Osteocyte (in vitro differentiated cells): ENCODE measurements around the gene KRTAP4-3. TPM values are rescaled to one million over a fixed set of nuclear protein-coding genes. Genes with fewer than 3 reads are reported as not detected.
"Not testable (repeated sequence)": the region's sequence is repeated elsewhere in the genome, so short reads cannot be mapped to it uniquely, and the experiment has no call there.

Experiments
- DNase-seq: peaks from one replicate; pipeline ENCODE4 v3.0.0; 2021; ENCODE audit warnings: mixed read lengths; ENCODE audit not compliant: unreplicated experiment; ENCODE audit errors: extremely low spot score
- H3K27ac Mint-ChIP-seq: one replicate; pipeline ENCODE4 v1.8.0; 2021; ENCODE audit warnings: mild to moderate bottlenecking, mixed read lengths; ENCODE audit not compliant: unreplicated experiment
- H3K27me3 Mint-ChIP-seq: one replicate; pipeline ENCODE4 v1.8.0; 2021; ENCODE audit warnings: mixed read lengths; ENCODE audit not compliant: unreplicated experiment
- H3K36me3 Mint-ChIP-seq: one replicate; pipeline ENCODE4 v1.8.0; 2021; ENCODE audit warnings: mixed read lengths; ENCODE audit not compliant: unreplicated experiment
- H3K4me1 Mint-ChIP-seq: one replicate; pipeline ENCODE4 v1.8.0; 2021; ENCODE audit warnings: mixed read lengths; ENCODE audit not compliant: unreplicated experiment
- H3K4me3 Mint-ChIP-seq: one replicate; pipeline ENCODE4 v1.8.0; 2021; ENCODE audit warnings: mild to moderate bottlenecking, moderate library complexity, mixed read lengths; ENCODE audit not compliant: unreplicated experiment
- H3K9me3 Mint-ChIP-seq: one replicate; pipeline ENCODE4 v1.8.0; 2021; ENCODE audit warnings: mixed read lengths; ENCODE audit not compliant: unreplicated experiment
- total RNA-seq: library from RNA; stranded (reverse); gene quantifications from 2 replicates; pipeline ENCODE4 v1.2.1, GENCODE V29; 2021
- TF ChIP-seq, protein P1 (sequence below): fragments of 200-600 bp; sonication (generic); IDR thresholded peaks from 2 replicates; pipeline ENCODE4 v1.5.0; 2021; ENCODE audit warnings: antibody characterized with exemption, mild to moderate bottlenecking, moderate library complexity

The KRTAP4-3 gene
- total RNA-seq, 1 donor from 2014 or later: not detected

- Mint-ChIP-seq H3K4me1 (peaks cover 7% of the 10 kb centered on the region), H3K27me3 (no peaks in the 10 kb centered on the region), H3K36me3 (peaks cover 4% of the 10 kb centered on the region), H3K9me3 (peaks cover 6% of the 10 kb centered on the region), H3K27ac (no peak overlapping the region), H3K4me3 (no peak overlapping the region)
- no peak for DNase-seq
- TF ChIP-seq, protein P1, sequence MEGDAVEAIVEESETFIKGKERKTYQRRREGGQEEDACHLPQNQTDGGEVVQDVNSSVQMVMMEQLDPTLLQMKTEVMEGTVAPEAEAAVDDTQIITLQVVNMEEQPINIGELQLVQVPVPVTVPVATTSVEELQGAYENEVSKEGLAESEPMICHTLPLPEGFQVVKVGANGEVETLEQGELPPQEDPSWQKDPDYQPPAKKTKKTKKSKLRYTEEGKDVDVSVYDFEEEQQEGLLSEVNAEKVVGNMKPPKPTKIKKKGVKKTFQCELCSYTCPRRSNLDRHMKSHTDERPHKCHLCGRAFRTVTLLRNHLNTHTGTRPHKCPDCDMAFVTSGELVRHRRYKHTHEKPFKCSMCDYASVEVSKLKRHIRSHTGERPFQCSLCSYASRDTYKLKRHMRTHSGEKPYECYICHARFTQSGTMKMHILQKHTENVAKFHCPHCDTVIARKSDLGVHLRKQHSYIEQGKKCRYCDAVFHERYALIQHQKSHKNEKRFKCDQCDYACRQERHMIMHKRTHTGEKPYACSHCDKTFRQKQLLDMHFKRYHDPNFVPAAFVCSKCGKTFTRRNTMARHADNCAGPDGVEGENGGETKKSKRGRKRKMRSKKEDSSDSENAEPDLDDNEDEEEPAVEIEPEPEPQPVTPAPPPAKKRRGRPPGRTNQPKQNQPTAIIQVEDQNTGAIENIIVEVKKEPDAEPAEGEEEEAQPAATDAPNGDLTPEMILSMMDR: no peak
Observed at GRCh38 chr17:41196068-41196467, 28.0 kb upstream of the KRTAP4-3 start.

- DNase-seq: no peak
- H3K4me1 Mint-ChIP-seq: peaks cover under 1% of the 10 kb centered on the region
- no peaks in the 10 kb centered on the region for H3K9me3 Mint-ChIP-seq
- no peak overlapping the region for H3K27ac Mint-ChIP-seq
- H3K36me3 Mint-ChIP-seq: no peaks in the 10 kb centered on the region
- H3K27me3 Mint-ChIP-seq: peaks cover 3% of the 10 kb centered on the region
- TF ChIP-seq, protein P1: no peak
- no peak overlapping the region for H3K4me3 Mint-ChIP-seq
Observed at GRCh38 chr17:41190328-41190727, 22.3 kb upstream of the KRTAP4-3 start.

DNA sequence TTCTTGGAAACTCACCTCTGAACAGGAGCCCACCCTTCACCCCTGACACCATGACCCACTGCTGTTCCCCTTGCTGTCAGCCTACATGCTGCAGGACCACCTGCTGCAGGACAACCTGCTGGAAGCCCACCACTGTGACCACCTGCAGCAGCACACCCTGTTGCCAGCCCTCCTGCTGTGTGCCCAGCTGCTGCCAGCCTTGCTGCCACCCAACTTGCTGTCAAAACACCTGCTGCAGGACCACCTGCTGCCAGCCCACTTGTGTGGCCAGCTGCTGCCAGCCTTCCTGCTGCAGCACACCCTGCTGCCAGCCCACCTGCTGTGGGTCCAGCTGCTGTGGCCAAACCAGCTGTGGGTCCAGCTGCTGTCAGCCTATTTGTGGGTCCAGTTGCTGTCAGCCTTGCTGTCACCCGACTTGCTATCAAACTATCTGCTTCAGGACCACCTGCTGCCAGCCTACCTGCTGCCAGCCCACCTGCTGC, 21.9 kb upstream of the KRTAP4-3 start, which contains the start of gene KRTAP9-1:
KRTAP9-1 (plus strand) TSS at position 51 of the 482 bp plus-strand sequence; CDS start at position 51, 0 bp downstream.
- H3K27ac Mint-ChIP-seq, DNase-seq, H3K4me3 Mint-ChIP-seq, H3K36me3 Mint-ChIP-seq, H3K9me3 Mint-ChIP-seq, H3K4me1 Mint-ChIP-seq, H3K27me3 Mint-ChIP-seq: not testable (repeated sequence)

- TF ChIP-seq, protein P1: no peak
- Mint-ChIP-seq H3K36me3 (no peaks in the 10 kb centered on the region), H3K27ac (no peak overlapping the region), H3K9me3 (no peaks in the 10 kb centered on the region), H3K4me1 (no peaks in the 10 kb centered on the region), H3K27me3 (peaks cover 5% of the 10 kb centered on the region), H3K4me3 (no peak overlapping the region)
- no peak for DNase-seq
Observed at GRCh38 chr17:41186872-41187271, 18.9 kb upstream of the KRTAP4-3 start.

- no peaks in the 10 kb centered on the region for H3K36me3 Mint-ChIP-seq
- H3K4me3 Mint-ChIP-seq: no peak overlapping the region
- no peaks in the 10 kb centered on the region for H3K4me1 Mint-ChIP-seq
- H3K27me3 Mint-ChIP-seq: peaks cover 5% of the 10 kb centered on the region
- TF ChIP-seq, protein P1: no peak
- DNase-seq: no peak
- no peaks in the 10 kb centered on the region for H3K9me3 Mint-ChIP-seq
- H3K27ac Mint-ChIP-seq: no peak overlapping the region
Observed at GRCh38 chr17:41185001-41185400, 17.0 kb upstream of the KRTAP4-3 start.
